ENCODE data around the gene KLF16. TPM values are rescaled to one million over a fixed set of nuclear protein-coding genes. Genes with fewer than 3 reads are reported as not detected.

KLF16 gene
- total RNA-seq, 1 experiment from 2014 or later, result 64.0 TPM

DNA sequence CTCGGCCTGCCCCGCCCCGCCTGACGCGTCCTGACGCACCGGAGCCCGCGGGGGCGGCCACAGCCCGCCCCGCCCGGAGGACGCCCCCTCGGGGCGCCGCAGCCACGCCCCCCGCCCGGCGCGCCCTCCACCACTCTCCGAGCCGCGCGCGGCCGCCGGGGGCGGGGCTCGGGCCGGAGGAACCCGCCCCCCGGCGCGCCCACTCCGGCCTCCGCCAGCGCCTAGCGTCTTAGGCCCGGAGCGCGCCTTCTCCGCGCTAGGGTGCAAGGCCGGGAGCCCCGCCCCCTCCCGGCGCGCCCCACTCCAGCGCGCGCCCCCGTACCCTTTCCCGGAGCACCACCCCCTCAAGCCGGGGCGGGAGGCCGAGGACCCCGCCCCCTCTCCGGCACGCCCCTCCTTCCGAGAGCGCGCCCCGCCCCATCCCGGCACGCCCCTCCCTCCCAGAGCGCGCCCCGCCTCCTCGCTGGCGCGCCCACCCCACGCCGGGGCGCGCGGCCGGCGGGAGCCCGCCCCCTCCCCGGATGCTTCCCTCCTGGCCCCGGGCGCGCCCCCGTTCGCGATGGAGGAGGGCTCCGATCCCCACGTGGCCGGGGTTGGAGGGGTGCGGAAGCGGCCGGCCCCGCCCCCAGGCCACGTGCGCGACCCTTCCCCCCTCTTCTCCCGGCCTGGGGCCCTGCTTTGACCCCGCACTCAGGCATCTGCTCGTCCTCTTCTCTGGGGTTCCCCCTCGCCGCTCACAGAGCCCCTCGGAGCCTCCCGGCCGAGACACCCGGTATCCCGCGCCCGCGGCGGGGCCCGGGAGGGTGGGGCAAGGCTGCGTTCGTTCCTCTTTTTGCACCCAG is 480 bp upstream of the KLF16 start (continued):
- TF ChIP-seq ZNF232 (CRISPR knock-in tag; IDR thresholded peaks at IDR 0.05), result 0 out of 2 replicates have a peak, but pooled peaks have one; percentile 66

DNA sequence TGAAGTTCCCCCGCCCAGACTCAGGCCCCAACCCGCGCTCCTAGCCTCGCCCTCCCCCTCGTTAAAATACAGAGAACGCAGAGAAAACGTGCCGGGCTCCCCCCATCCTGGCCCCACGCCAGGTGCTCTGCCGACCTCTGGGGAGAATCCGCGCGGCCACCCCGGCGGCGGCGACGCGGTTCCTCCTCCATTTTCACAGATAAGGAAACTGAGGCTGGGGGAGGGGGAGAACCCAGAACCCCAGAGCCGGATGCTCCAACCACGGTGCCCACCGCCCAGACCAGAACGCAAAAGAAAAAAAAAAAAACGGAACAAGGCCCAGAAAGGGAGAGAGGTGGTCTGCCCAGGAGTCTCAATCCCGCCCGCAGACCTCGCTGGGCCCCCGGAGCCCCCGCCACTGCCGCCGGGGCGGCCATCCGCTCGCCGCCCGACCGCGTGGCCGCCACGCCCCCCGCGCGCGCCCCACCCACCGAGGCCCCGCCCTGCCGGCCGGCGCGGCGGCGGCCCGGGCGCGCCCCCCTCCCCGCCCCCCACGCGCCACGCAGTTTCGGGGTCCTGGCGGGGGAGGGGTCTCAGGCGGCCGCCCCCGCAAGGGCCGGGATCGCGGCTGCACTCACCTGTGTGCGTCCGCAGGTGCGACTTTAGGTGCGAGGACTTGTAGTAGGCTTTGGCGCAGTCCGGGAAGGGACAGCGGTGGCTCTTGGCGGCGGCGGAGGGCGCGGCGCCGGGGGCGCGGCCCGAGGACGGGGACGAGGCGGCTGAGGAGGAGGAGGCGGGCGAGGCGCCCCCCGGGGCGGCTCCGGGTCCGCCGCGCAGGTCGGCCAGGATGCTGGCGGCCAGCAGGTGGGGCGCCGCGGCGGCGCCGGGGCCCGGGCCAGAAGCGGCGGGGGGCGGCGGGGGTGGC is 703 bp downstream of the KLF16 start:
- TF ChIP-seq FOXP1 (CRISPR knock-in tag; IDR thresholded peaks at IDR 0.05; ENCODE audit: borderline replicate concordance), result 0 out of 2 replicates have a peak, but pooled peaks have one; percentile 5
- TF ChIP-seq, protein P1, sequence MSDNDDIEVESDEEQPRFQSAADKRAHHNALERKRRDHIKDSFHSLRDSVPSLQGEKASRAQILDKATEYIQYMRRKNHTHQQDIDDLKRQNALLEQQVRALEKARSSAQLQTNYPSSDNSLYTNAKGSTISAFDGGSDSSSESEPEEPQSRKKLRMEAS (CRISPR knock-in tag; IDR thresholded peaks at IDR 0.05), result no peak; the same call in 1 of the 2 replicates
- Mint-ChIP-seq H3K4me3 (peak overlapping the region; percentile 84), H3K9me3 (no peaks in the 10 kb centered on the region), H3K27me3 (ENCODE audit: low read depth) (peaks cover 11% of the 10 kb centered on the region), H3K27ac (no peak overlapping the region), H3K36me3 (no peaks in the 10 kb centered on the region), H3K4me1 (peaks cover 26% of the 10 kb centered on the region)
- CTCF ChIA-PET, result no interaction called here
- POLR2A ChIA-PET, result no interaction called here
- DNase-seq (ENCODE audit: low spot score), result peak; percentile 64
- ATAC-seq, result no peak

DNA sequence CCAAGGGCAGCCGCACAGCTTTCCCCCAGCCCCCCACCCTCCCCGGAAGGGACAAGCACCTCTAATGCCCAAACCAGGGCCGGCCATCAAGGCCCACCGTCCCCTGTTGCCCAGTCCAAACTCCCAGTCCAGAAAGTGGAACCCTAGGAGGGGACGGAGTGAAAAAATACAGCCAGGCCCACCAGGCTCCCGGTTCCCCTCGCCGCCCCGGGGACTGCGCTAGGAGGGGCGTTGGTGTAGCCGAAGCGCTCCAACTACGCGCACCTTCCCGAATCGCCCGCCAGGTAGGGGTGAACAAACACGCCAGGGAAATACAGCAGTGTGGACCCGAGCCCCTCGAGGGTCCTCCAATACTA is 1.3 kb downstream of the KLF16 start:
- no peak for ATAC-seq
- Mint-ChIP-seq H3K4me3 (peak overlapping the region; percentile 84), H3K36me3 (no peaks in the 10 kb centered on the region), H3K27me3 (ENCODE audit: low read depth) (peaks cover 11% of the 10 kb centered on the region), H3K9me3 (no peaks in the 10 kb centered on the region), H3K27ac (no peak overlapping the region), H3K4me1 (peaks cover 26% of the 10 kb centered on the region)
- DNase-seq (ENCODE audit: low spot score), result no peak
- TF ChIP-seq NR2C2 (CRISPR knock-in tag; IDR thresholded peaks at IDR 0.05), result no peak
- no peak for TF ChIP-seq ZNF263 (CRISPR knock-in tag; IDR thresholded peaks at IDR 0.05; ENCODE audit: low read depth)
- no peak for TF ChIP-seq TCF7 (CRISPR knock-in tag; IDR thresholded peaks at IDR 0.05; ENCODE audit: low read depth)
- TF ChIP-seq, protein P2, sequence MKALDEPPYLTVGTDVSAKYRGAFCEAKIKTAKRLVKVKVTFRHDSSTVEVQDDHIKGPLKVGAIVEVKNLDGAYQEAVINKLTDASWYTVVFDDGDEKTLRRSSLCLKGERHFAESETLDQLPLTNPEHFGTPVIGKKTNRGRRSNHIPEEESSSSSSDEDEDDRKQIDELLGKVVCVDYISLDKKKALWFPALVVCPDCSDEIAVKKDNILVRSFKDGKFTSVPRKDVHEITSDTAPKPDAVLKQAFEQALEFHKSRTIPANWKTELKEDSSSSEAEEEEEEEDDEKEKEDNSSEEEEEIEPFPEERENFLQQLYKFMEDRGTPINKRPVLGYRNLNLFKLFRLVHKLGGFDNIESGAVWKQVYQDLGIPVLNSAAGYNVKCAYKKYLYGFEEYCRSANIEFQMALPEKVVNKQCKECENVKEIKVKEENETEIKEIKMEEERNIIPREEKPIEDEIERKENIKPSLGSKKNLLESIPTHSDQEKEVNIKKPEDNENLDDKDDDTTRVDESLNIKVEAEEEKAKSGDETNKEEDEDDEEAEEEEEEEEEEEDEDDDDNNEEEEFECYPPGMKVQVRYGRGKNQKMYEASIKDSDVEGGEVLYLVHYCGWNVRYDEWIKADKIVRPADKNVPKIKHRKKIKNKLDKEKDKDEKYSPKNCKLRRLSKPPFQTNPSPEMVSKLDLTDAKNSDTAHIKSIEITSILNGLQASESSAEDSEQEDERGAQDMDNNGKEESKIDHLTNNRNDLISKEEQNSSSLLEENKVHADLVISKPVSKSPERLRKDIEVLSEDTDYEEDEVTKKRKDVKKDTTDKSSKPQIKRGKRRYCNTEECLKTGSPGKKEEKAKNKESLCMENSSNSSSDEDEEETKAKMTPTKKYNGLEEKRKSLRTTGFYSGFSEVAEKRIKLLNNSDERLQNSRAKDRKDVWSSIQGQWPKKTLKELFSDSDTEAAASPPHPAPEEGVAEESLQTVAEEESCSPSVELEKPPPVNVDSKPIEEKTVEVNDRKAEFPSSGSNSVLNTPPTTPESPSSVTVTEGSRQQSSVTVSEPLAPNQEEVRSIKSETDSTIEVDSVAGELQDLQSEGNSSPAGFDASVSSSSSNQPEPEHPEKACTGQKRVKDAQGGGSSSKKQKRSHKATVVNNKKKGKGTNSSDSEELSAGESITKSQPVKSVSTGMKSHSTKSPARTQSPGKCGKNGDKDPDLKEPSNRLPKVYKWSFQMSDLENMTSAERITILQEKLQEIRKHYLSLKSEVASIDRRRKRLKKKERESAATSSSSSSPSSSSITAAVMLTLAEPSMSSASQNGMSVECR (CRISPR knock-in tag; IDR thresholded peaks at IDR 0.05; ENCODE audit: borderline replicate concordance), result no peak
- no peak for TF ChIP-seq MXD4 (CRISPR knock-in tag; IDR thresholded peaks at IDR 0.05; ENCODE audit: borderline replicate concordance)
- TF ChIP-seq, protein P3, sequence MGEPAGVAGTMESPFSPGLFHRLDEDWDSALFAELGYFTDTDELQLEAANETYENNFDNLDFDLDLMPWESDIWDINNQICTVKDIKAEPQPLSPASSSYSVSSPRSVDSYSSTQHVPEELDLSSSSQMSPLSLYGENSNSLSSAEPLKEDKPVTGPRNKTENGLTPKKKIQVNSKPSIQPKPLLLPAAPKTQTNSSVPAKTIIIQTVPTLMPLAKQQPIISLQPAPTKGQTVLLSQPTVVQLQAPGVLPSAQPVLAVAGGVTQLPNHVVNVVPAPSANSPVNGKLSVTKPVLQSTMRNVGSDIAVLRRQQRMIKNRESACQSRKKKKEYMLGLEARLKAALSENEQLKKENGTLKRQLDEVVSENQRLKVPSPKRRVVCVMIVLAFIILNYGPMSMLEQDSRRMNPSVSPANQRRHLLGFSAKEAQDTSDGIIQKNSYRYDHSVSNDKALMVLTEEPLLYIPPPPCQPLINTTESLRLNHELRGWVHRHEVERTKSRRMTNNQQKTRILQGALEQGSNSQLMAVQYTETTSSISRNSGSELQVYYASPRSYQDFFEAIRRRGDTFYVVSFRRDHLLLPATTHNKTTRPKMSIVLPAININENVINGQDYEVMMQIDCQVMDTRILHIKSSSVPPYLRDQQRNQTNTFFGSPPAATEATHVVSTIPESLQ (CRISPR knock-in tag; IDR thresholded peaks at IDR 0.05), result no peak
- TF ChIP-seq, protein P4, sequence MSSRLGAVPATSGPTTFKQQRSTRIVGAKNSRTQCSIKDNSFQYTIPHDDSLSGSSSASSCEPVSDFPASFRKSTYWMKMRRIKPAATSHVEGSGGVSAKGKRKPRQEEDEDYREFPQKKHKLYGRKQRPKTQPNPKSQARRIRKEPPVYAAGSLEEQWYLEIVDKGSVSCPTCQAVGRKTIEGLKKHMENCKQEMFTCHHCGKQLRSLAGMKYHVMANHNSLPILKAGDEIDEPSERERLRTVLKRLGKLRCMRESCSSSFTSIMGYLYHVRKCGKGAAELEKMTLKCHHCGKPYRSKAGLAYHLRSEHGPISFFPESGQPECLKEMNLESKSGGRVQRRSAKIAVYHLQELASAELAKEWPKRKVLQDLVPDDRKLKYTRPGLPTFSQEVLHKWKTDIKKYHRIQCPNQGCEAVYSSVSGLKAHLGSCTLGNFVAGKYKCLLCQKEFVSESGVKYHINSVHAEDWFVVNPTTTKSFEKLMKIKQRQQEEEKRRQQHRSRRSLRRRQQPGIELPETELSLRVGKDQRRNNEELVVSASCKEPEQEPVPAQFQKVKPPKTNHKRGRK (CRISPR knock-in tag; IDR thresholded peaks at IDR 0.05; ENCODE audit: borderline replicate concordance), result no peak
- ChIA-PET CTCF (no interaction called here), POLR2A (no interaction called here)

All from WTC11 (cell line).